A673 (cell line): ENCODE data around the gene ELF1. TPM values are rescaled to one million over a fixed set of nuclear protein-coding genes. Genes with fewer than 3 reads are reported as not detected.
"Not testable (repeated sequence)": the region's sequence is repeated elsewhere in the genome, so short reads cannot be mapped to it uniquely, and the experiment has no call there.

Experiments used
- BruUV-seq: library from RNA; stranded (reverse); fragments of 400-500 nt; replicated peaks from 2 replicates; lab custom pipeline; 2021; lab: Mats Ljungman, UMichigan
- CTCF ChIA-PET: fragments of 300-600 bp; sonication (Branson Sonifier 250); formaldehyde crosslinking; loops from one replicate; lab custom pipeline; 2022; ENCODE audit warnings: antibody characterized with exemption; lab: Charles Lee
- POLR2A ChIA-PET: fragments of 300-600 bp; sonication (Branson Sonifier 250); formaldehyde crosslinking; loops from one replicate; lab custom pipeline; 2022; ENCODE audit warnings: antibody characterized with exemption; ENCODE audit not compliant: low non-redundant PET; lab: Charles Lee
- DNase-seq: peaks from one replicate; pipeline ENCODE4 v3.0.0-alpha.2; 2015; ENCODE audit warnings: low spot score
- H3K27ac ChIP-seq: fragments of 200-600 bp; sonication (generic); 2 replicates; pipeline ENCODE4 v1.5.1; 2016; ENCODE audit warnings: mixed run types, low read depth, mild to moderate bottlenecking, mixed read lengths, antibody characterized with exemption, low read length; ENCODE audit not compliant: poor library complexity, severe bottlenecking
- H3K27me3 ChIP-seq: fragments of 200-600 bp; sonication (generic); replicated peaks from 2 replicates; pipeline ENCODE4 v1.6.1; 2017; ENCODE audit warnings: mixed run types, low read depth, mild to moderate bottlenecking, mixed read lengths, antibody characterized with exemption, low read length; ENCODE audit not compliant: insufficient read depth, poor library complexity
- H3K36me3 ChIP-seq: fragments of 200-600 bp; sonication (generic); 2 replicates; pipeline ENCODE4 v1.6.1; 2016; ENCODE audit warnings: mixed run types, mild to moderate bottlenecking, mixed read lengths, antibody characterized with exemption, low read length; ENCODE audit not compliant: insufficient read depth, poor library complexity, severe bottlenecking
- H3K4me1 ChIP-seq: fragments of 200-600 bp; sonication (generic); 2 replicates; pipeline ENCODE4 v1.6.1; 2017; ENCODE audit warnings: mixed run types, mild to moderate bottlenecking, mixed read lengths, antibody characterized with exemption, low read length; ENCODE audit not compliant: insufficient read depth, poor library complexity, severe bottlenecking
- H3K4me3 ChIP-seq: fragments of 200-600 bp; sonication (generic); 2 replicates; pipeline ENCODE4 v1.5.1; 2016; ENCODE audit warnings: low read depth, mixed run types, mild to moderate bottlenecking, mixed read lengths, low read length; ENCODE audit not compliant: poor library complexity, severe bottlenecking
- H3K9me3 ChIP-seq: fragments of 200-600 bp; sonication (generic); 2 replicates; pipeline ENCODE4 v1.6.1; 2016; ENCODE audit warnings: mixed run types, low read depth, mild to moderate bottlenecking, mixed read lengths, antibody characterized with exemption, low read length; ENCODE audit not compliant: poor library complexity, severe bottlenecking
- CTCF ChIP-seq: fragments of 300-800, 200-600 bp; sonication (generic); conservative IDR thresholded peaks from 2 replicates; pipeline ENCODE4 v1.5.1; 2017; ENCODE audit warnings: low read depth, mild to moderate bottlenecking, antibody characterized with exemption, low read length, moderate library complexity, mixed read lengths
- EZH2 ChIP-seq: fragments of 200-600 bp; sonication (generic); IDR thresholded peaks from 2 replicates; pipeline ENCODE4 v1.6.1; 2017; ENCODE audit warnings: borderline replicate concordance, low read depth, mild to moderate bottlenecking, mixed read lengths, antibody characterized with exemption, low read length; ENCODE audit not compliant: poor library complexity, severe bottlenecking
- intact Hi-C: fragments of 100-400 bp; cut with micrococcal nuclease; formaldehyde crosslinking; loops from one replicate; pipeline ENCODE4 v1.10.0; 2022; ENCODE audit not compliant: unreplicated experiment
- total RNA-seq: library from RNA; stranded (reverse); gene quantifications from 2 replicates; pipeline ENCODE4 v1.2.3, GENCODE V29; 2021

ELF1 gene
- total RNA-seq, 1 experiment from 2014 or later, result 31.5 TPM

- Histone ChIP-seq H3K4me3 (no peak overlapping the region), H3K36me3 (no peaks in the 10 kb centered on the region), H3K27me3 (no peaks in the 10 kb centered on the region), H3K4me1 (no peaks in the 10 kb centered on the region), H3K27ac (no peak overlapping the region), H3K9me3 (no peaks in the 10 kb centered on the region)
- DNase-seq, result no peak
- ChIA-PET POLR2A (no interaction called here), CTCF (no interaction called here)
- intact Hi-C loops, result no loop called here
- no TSS peak for BruUV-seq
- no peak for TF ChIP-seq CTCF
- TF ChIP-seq EZH2, result no peak
These were observed 108.6 kb downstream of the ELF1 start for GRCh38 chr13:40910324-40911050.

GRCh38 chr13:40909541-40910200, 109.4 kb downstream of the ELF1 start:
- H3K36me3 ChIP-seq, BruUV-seq, H3K27ac ChIP-seq, CTCF ChIA-PET, H3K4me3 ChIP-seq, H3K27me3 ChIP-seq, POLR2A ChIA-PET, H3K9me3 ChIP-seq, DNase-seq, intact Hi-C loops, H3K4me1 ChIP-seq: not testable (repeated sequence)

GRCh38 chr13:40908546-40908945, 110.6 kb downstream of the ELF1 start:
- BruUV-seq, result no TSS peak
- no peaks in the 10 kb centered on the region for H3K27me3 ChIP-seq
- no peak for DNase-seq
- TF ChIP-seq CTCF (no peak), EZH2 (no peak)
- H3K36me3 ChIP-seq, result no peaks in the 10 kb centered on the region
- H3K9me3 ChIP-seq, result no peaks in the 10 kb centered on the region
- intact Hi-C loops, result no loop called here
- ChIA-PET POLR2A (no interaction called here), CTCF (no interaction called here)
- H3K4me1 ChIP-seq, result no peaks in the 10 kb centered on the region
- no peak overlapping the region for H3K4me3 ChIP-seq
- H3K27ac ChIP-seq, result no peak overlapping the region

- CTCF ChIA-PET, POLR2A ChIA-PET, DNase-seq, BruUV-seq, H3K27me3 ChIP-seq, H3K4me1 ChIP-seq, H3K4me3 ChIP-seq, H3K9me3 ChIP-seq, H3K27ac ChIP-seq, intact Hi-C loops, H3K36me3 ChIP-seq: not testable (repeated sequence)
These were observed 118.1 kb downstream of the ELF1 start for GRCh38 chr13:40901032-40901431.

GRCh38 chr13:40900568-40900967, 118.5 kb downstream of the ELF1 start:
- CTCF ChIA-PET, intact Hi-C loops: not testable (repeated sequence)

More at GRCh38 chr13:40900568-40900967, 118.5 kb downstream of the ELF1 start:
- BruUV-seq, H3K27ac ChIP-seq, H3K9me3 ChIP-seq, H3K36me3 ChIP-seq, DNase-seq, H3K4me1 ChIP-seq, POLR2A ChIA-PET, H3K4me3 ChIP-seq, H3K27me3 ChIP-seq: not testable (repeated sequence)
